Measurements from ENCODE around the gene ALKBH5.

DNA sequence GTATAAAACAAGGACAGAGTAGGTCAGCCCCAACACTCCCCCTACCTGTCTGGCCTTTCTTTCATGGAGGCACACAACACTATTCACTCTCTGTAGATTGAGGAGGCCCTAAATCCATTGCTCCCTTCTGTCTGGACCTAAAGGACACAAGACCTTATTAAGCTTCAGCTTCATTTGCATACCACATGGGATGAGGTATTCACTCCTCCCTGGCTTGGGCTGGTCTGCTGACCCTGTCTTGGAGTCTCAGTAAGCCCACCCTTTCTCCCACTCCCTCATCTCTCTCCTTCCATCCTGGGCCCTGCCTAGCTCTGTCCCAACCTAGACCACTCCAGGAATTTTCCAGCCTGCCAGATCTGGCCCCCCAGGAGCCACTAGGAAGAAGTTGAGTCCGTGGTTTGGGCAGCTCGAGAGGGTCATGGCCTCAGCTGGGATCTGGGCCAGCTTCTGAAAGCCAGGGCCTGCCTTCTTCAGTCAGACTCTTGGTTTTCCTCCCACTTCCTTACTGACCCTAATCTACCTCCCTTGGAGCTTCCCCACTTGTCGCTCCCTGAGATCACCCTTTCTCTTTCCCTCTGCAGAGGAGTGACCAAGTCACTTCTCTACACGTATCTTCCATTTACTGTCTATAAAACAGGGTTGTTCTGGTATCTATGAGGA, 35.3 kb downstream of the ALKBH5 start:
- TF ChIP-seq CTCF (conservative IDR thresholded peaks at IDR 0.05; ENCODE audit: low read length), result no peak
- no peak for TF ChIP-seq EZH2phosphoT487 (IDR thresholded peaks at IDR 0.05; ENCODE audit: borderline replicate concordance, low read depth, low read length)

All from OCI-LY7 (cell line).